DOHH2 (cell line): Measurements from ENCODE around the gene PLEKHJ1.

Experiments
- H3F3A ChIP-seq: fragments of 200-600 bp; sonication (generic), shearing (Covaris generic); 2 replicates; pipeline ENCODE4 v1.6.0; 2016; ENCODE audit warnings: antibody characterized with exemption, mild to moderate bottlenecking; ENCODE audit not compliant: control insufficient read depth, insufficient read depth
- H3K27ac ChIP-seq: fragments of 200-600 bp; sonication (generic); 2 replicates; pipeline ENCODE4 v1.5.1; 2014; ENCODE audit warnings: low read depth, mild to moderate bottlenecking, low read length, moderate library complexity
- H3K27me3 ChIP-seq: fragments of 200-600 bp; sonication (generic); 2 replicates; pipeline ENCODE4 v1.6.1; 2014; ENCODE audit warnings: mild to moderate bottlenecking, low read length, mixed read lengths; ENCODE audit not compliant: control insufficient read depth
- H3K36me3 ChIP-seq: fragments of 200-600 bp; sonication (generic); 2 replicates; pipeline ENCODE4 v1.6.1; 2014; ENCODE audit warnings: mild to moderate bottlenecking, low read length, moderate library complexity, mixed read lengths; ENCODE audit not compliant: control insufficient read depth
- H3K4me1 ChIP-seq: fragments of 200-600 bp; sonication (generic); 2 replicates; pipeline ENCODE4 v1.6.1; 2014; ENCODE audit warnings: mild to moderate bottlenecking, low read length, mixed read lengths; ENCODE audit not compliant: control insufficient read depth
- H3K4me2 ChIP-seq: fragments of 200-600 bp; sonication (generic); 2 replicates; pipeline ENCODE4 v1.6.0; 2014; ENCODE audit warnings: mild to moderate bottlenecking, low read length, moderate library complexity
- H3K4me3 ChIP-seq: fragments of 200-600 bp; sonication (generic); 2 replicates; pipeline ENCODE4 v1.5.1; 2014; ENCODE audit warnings: mild to moderate bottlenecking, low read length, mixed read lengths
- H3K79me2 ChIP-seq: fragments of 200-600 bp; sonication (generic); 2 replicates; pipeline ENCODE4 v1.6.1; 2014; ENCODE audit warnings: mild to moderate bottlenecking, low read length, mixed read lengths; ENCODE audit not compliant: control insufficient read depth
- H3K9me2 ChIP-seq: fragments of 200-600 bp; sonication (generic); replicated peaks from 2 replicates; pipeline ENCODE4 v1.6.1; 2014; ENCODE audit warnings: mild to moderate bottlenecking, low read length, mixed read lengths; ENCODE audit not compliant: control insufficient read depth
- H3K9me3 ChIP-seq: fragments of 200-600 bp; sonication (generic); 2 replicates; pipeline ENCODE4 v1.6.1; 2014; ENCODE audit warnings: antibody characterized with exemption, low read length, mixed read lengths; ENCODE audit not compliant: control insufficient read depth, insufficient read depth
- H4K20me1 ChIP-seq: fragments of 200-600 bp; sonication (generic); 2 replicates; pipeline ENCODE4 v1.6.0; 2014; ENCODE audit warnings: low read depth, mild to moderate bottlenecking, antibody characterized with exemption, low read length, moderate library complexity; ENCODE audit not compliant: control insufficient read depth, insufficient read depth
- CTCF ChIP-seq: fragments of 200-600 bp; sonication (generic); IDR thresholded peaks from one replicate; pipeline ENCODE4 v1.5.1; 2014; ENCODE audit warnings: antibody characterized with exemption, mild to moderate bottlenecking, low read depth, low read length; ENCODE audit not compliant: poor library complexity, severe bottlenecking
- EZH2phosphoT487 ChIP-seq: fragments of 200-600 bp; sonication (generic); IDR thresholded peaks from 2 replicates; pipeline ENCODE4 v1.6.1; 2017; ENCODE audit warnings: borderline replicate concordance, mild to moderate bottlenecking, antibody characterized with exemption, low read length, moderate library complexity, mixed read lengths

Gene PLEKHJ1

DNA sequence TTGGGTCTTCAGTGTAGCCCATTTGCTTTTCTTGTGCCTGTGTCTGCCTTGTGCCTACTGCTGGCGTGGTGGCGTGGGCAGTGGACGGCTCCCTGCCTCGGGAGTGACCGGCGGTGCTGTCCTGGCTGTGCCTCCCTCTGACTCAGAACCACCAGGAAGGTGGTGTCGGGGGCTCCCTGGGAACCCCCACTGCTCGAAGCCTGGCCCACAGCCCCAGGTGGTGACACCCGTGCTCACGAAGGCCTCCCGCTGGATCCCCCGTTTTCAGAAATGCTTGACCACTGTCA is 7.9 kb upstream of the PLEKHJ1 start:
- H3F3A ChIP-seq = no peaks in the 10 kb centered on the region
- no peak overlapping the region for H3K4me3 ChIP-seq
- no peaks in the 10 kb centered on the region for H3K9me2 ChIP-seq
- H3K9me3 ChIP-seq = no peaks in the 10 kb centered on the region
- peaks cover 57% of the 10 kb centered on the region for H3K79me2 ChIP-seq
- no peaks in the 10 kb centered on the region for H3K27me3 ChIP-seq
- H3K4me2 ChIP-seq = no peak overlapping the region
- no peak for TF ChIP-seq CTCF
- TF ChIP-seq EZH2phosphoT487 = no peak
- H3K36me3 ChIP-seq = peaks cover 93% of the 10 kb centered on the region
- no peak overlapping the region for H3K27ac ChIP-seq
- peaks cover 27% of the 10 kb centered on the region for H4K20me1 ChIP-seq
- peaks cover 20% of the 10 kb centered on the region for H3K4me1 ChIP-seq

DNA sequence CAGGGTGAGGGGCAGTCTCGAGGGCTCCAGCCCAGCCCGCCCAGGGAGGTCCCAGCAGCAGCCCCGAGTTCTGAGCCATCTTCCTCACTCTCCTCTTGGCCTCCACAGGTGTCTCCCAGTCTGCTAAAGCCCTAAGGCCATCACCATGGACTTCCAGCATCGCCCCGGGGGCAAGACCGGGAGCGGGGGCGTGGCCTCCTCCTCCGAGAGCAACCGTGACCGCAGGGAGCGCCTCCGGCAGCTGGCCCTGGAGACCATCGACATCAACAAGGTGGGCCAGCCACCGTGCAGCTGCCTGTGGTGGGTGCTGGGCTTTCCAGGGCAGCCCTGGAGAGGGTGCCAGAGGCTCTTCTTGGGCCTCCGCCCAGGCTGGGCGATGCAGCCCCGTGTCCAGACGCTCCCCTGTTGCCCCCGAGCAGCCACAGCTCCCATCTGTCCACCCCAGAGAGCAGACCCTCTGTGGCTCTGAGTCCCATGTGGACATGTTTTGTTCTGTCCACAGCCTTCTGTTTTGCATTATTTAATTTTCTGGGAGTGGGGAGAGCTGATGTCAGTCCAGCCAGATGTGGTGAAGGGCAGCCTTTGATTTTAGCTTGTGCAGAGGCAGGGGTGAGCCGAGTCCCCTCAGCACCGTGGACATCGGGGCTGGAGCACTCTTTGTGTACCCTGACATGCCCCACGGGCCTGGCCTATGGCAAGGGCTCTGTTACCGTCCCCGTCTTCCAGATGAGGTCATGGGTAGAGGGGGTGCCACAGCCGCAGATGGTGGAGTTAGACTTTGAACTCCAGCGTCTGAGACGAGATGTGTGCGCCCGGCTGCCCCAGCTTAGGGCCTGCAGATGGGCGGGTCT is 7.4 kb upstream of the PLEKHJ1 start:
- Histone ChIP-seq H3K4me3 (no peak overlapping the region), H3K27ac (no peak overlapping the region), H3F3A (no peaks in the 10 kb centered on the region), H3K36me3 (peaks cover 97% of the 10 kb centered on the region), H3K4me1 (peaks cover 26% of the 10 kb centered on the region), H4K20me1 (peaks cover 32% of the 10 kb centered on the region), H3K9me3 (no peaks in the 10 kb centered on the region), H3K27me3 (no peaks in the 10 kb centered on the region), H3K79me2 (peaks cover 63% of the 10 kb centered on the region), H3K9me2 (no peaks in the 10 kb centered on the region), H3K4me2 (no peak overlapping the region)
- TF ChIP-seq CTCF = no peak
- TF ChIP-seq EZH2phosphoT487 = no peak

GRCh38 chr19:2242816-2243215 is 6.7 kb upstream of the PLEKHJ1 start:
- H3K79me2 ChIP-seq = peaks cover 70% of the 10 kb centered on the region
- H3K36me3 ChIP-seq = peaks cover 99% of the 10 kb centered on the region
- H3K4me1 ChIP-seq = peaks cover 33% of the 10 kb centered on the region

More at GRCh38 chr19:2242816-2243215, 6.7 kb upstream of the PLEKHJ1 start:
- no peak overlapping the region for H3K27ac ChIP-seq
- TF ChIP-seq CTCF (no peak), EZH2phosphoT487 (no peak)
- H3K4me3 ChIP-seq = no peak overlapping the region
- H3K9me3 ChIP-seq = no peaks in the 10 kb centered on the region
- no peaks in the 10 kb centered on the region for H3F3A ChIP-seq
- peaks cover 39% of the 10 kb centered on the region for H4K20me1 ChIP-seq
- H3K27me3 ChIP-seq = no peaks in the 10 kb centered on the region
- no peaks in the 10 kb centered on the region for H3K9me2 ChIP-seq
- H3K4me2 ChIP-seq = no peak overlapping the region
